Measurements from ENCODE around the gene GTF2IRD1.

- TF ChIP-seq SIN3A (IDR thresholded peaks at IDR 0.05; ENCODE audit: borderline replicate concordance, insufficient read depth, low read length): no peak
- TF ChIP-seq POLR2AphosphoS5 (IDR thresholded peaks at IDR 0.05; ENCODE audit: low read depth, low read length): no peak
- no peak for TF ChIP-seq TAF1 (IDR thresholded peaks at IDR 0.05; ENCODE audit: borderline replicate concordance, insufficient read depth, low read length)
Measured at GRCh38 chr7:74503061-74503460, 49.4 kb downstream of the GTF2IRD1 start.

All from PFSK-1 (cell line).